NT2/D1 (cell line): ENCODE measurements around the gene TTC29.

Experiments used
- SUZ12 ChIP-seq: IDR thresholded peaks from 2 replicates; pipeline ENCODE4 v1.6.1; 2011; ENCODE audit not compliant: insufficient read length, insufficient read depth; ENCODE audit errors: extremely low read depth
- ZNF274 ChIP-seq: IDR thresholded peaks from 2 replicates; pipeline ENCODE4 v1.6.1; 2011; ENCODE audit warnings: mild to moderate bottlenecking, low read depth, low read length

GRCh38 chr4:146959692-146960091 is 14.0 kb upstream of the TTC29 start:
- TF ChIP-seq SUZ12 (no peak), ZNF274 (no peak)
